Esophagus muscularis mucosa (tissue), 4 donors: Measurements from ENCODE around the gene ZNF565. TPM values are rescaled to one million over a fixed set of nuclear protein-coding genes. Genes with fewer than 3 reads are reported as not detected.
"Not testable (repeated sequence)": the region's sequence is repeated elsewhere in the genome, so short reads cannot be mapped to it uniquely, and the experiment has no call there.

Source experiments
- DNase-seq: peaks from one replicate; pipeline ENCODE4 v3.0.0-alpha.2; 2017; ENCODE audit errors: extremely low spot score
- H3K27ac ChIP-seq, 4 donors: fragments of 200-600 bp; sonication (generic); replicated peaks in 1 of 4; 1 replicate in 3 of 4; 2 replicates in 1 of 4; pipeline ENCODE4 v1.5.1; 2016 to 2019; ENCODE audit warnings: mild to moderate bottlenecking in 1 of 4
- H3K27me3 ChIP-seq, 4 donors: fragments of 200-600 bp; sonication (generic); one replicate each; pipeline versions ENCODE4 v1.5.1 to v1.6.0; 2016 to 2019
- H3K36me3 ChIP-seq, 4 donors: fragments of 200-600 bp; sonication (generic); one replicate each; pipeline ENCODE4 v1.5.1; 2016 to 2019
- H3K4me1 ChIP-seq, 4 donors: fragments of 200-600 bp; sonication (generic); one replicate each; pipeline ENCODE4 v1.5.1; 2016 to 2019
- H3K4me3 ChIP-seq, 4 donors: fragments of 200-600 bp; sonication (generic); 1 replicate in 2 of 4; 2 replicates in 2 of 4; pipeline ENCODE4 v1.5.1; 2016 to 2019; ENCODE audit warnings: mild to moderate bottlenecking in 4 of 4, moderate library complexity in 1 of 4
- H3K9me3 ChIP-seq, 4 donors: fragments of 200-600 bp; sonication (generic); 1 replicate in 3 of 4; 2 replicates in 1 of 4; pipeline ENCODE4 v1.5.1; 2016 to 2019
- CTCF ChIP-seq, 3 experiments: fragments of 200-600 bp in 2 of 3; fragments of 450-650 bp in 1 of 3; sonication (generic) in 2 of 3; IDR thresholded peaks; one replicate each; pipeline ENCODE4 v1.5.1; 2017 to 2019; ENCODE audit warnings: antibody characterized with exemption in 3 of 3, mild to moderate bottlenecking in 2 of 3, moderate library complexity in 1 of 3
- EP300 ChIP-seq: sonication (generic); formaldehyde crosslinking; IDR thresholded peaks from one replicate; pipeline ENCODE4 v1.6.1; 2017; ENCODE audit warnings: antibody characterized with exemption
- POLR2A ChIP-seq: fragments of 450-650 bp; IDR thresholded peaks from one replicate; pipeline ENCODE4 v1.6.1; 2017; ENCODE audit warnings: antibody characterized with exemption, moderate library complexity, mild to moderate bottlenecking, low read depth
- POLR2AphosphoS5 ChIP-seq, 2 donors: sonication (generic); formaldehyde crosslinking; IDR thresholded peaks; one replicate each; pipeline ENCODE4 v1.6.1; 2017; ENCODE audit warnings: antibody characterized with exemption in 2 of 2
- WGBS: methylation state at CpG from one replicate; pipeline ENCODE4 v1.1.5; 2018; 5-methylcytosine and 5-hydroxymethylcytosine counted together
- intact Hi-C: fragments of 100-400 bp; cut with DNase I; formaldehyde crosslinking; loops from one replicate; pipeline ENCODE4 v1.15.1; 2023
- total RNA-seq, 4 donors: library from RNA; depleted of rRNA; stranded (reverse); fragments of >200 nt; gene quantifications; one replicate each; pipeline versions ENCODE4 v1.1.0 to v1.2.1, GENCODE V29; 2016

Gene ZNF565
- total RNA-seq, 4 donors from 2014 or later: 4.6 to 5.7 (median 5.1) TPM

GRCh38 chr19:36236946-36237310 lies 22.5 kb upstream of the ZNF565 start:
- intact Hi-C loops: no loop called here
- peaks cover 51 to 84% (median 70%) of the 10 kb centered on the region in 4 donors for H3K36me3 ChIP-seq
- no peaks in the 10 kb centered on the region for H3K27me3 ChIP-seq
- WGBS: 93% methylated on average over 3 of the region's 3 CpGs
- no peak overlapping the region for H3K27ac ChIP-seq
- no peak for DNase-seq
- no peaks in the 10 kb centered on the region for H3K4me1 ChIP-seq
- TF ChIP-seq POLR2AphosphoS5 (IDR thresholded peaks at IDR 0.05) (no peak), EP300 (no peak), POLR2A (no peak), CTCF (IDR thresholded peaks at IDR 0.05) (no peak)
- H3K9me3 ChIP-seq: peaks cover 0 to 14% (median 3%) of the 10 kb centered on the region in 4 donors
- H3K4me3 ChIP-seq: no peak overlapping the region

- no peak for TF ChIP-seq CTCF (IDR thresholded peaks at IDR 0.05)
- no peak for TF ChIP-seq POLR2AphosphoS5 (IDR thresholded peaks at IDR 0.05)
- no peak for TF ChIP-seq EP300
- TF ChIP-seq POLR2A: no peak
- no peak overlapping the region for H3K4me3 ChIP-seq
- peaks cover 0 to 14% (median 3%) of the 10 kb centered on the region in 4 donors for H3K9me3 ChIP-seq
- peaks cover 56 to 89% (median 75%) of the 10 kb centered on the region in 4 donors for H3K36me3 ChIP-seq
- no peak for DNase-seq
- no peaks in the 10 kb centered on the region for H3K27me3 ChIP-seq
- no peak overlapping the region for H3K27ac ChIP-seq
- WGBS: 95% methylated on average over 6 of the region's 6 CpGs
- H3K4me1 ChIP-seq: no peaks in the 10 kb centered on the region
- intact Hi-C loops: no loop called here
Measured at GRCh38 chr19:36236304-36236945, 22.0 kb upstream of the ZNF565 start.

GRCh38 chr19:36233626-36234025 lies 19.2 kb upstream of the ZNF565 start:
- H3K27me3 ChIP-seq, H3K4me3 ChIP-seq, H3K27ac ChIP-seq, intact Hi-C loops, H3K4me1 ChIP-seq, DNase-seq: not testable (repeated sequence)
- WGBS: 91% methylated on average over 7 of the region's 7 CpGs
- Histone ChIP-seq H3K9me3 (peaks cover 0 to 14% (median 3%) of the 10 kb centered on the region in 4 donors), H3K36me3 (peaks cover 82 to 100% (median 92%) of the 10 kb centered on the region in 4 donors)

GRCh38 chr19:36225219-36225892 lies 10.9 kb upstream of the ZNF565 start:
- peaks cover 20 to 45% (median 35%) of the 10 kb centered on the region in 4 donors for H3K4me1 ChIP-seq
- TF ChIP-seq POLR2A: no peak
- TF ChIP-seq CTCF (IDR thresholded peaks at IDR 0.05): no peak
- TF ChIP-seq EP300: no peak
- no peak for TF ChIP-seq POLR2AphosphoS5 (IDR thresholded peaks at IDR 0.05)
- H3K27me3 ChIP-seq: no peaks in the 10 kb centered on the region
- DNase-seq: no peak
- H3K36me3 ChIP-seq: peaks cover 22 to 81% (median 59%) of the 10 kb centered on the region in 4 donors
- no peak overlapping the region for H3K4me3 ChIP-seq
- WGBS: 46% methylated on average over 5 of the region's 5 CpGs
- intact Hi-C loops: no loop called here
- no peaks in the 10 kb centered on the region for H3K9me3 ChIP-seq
- H3K27ac ChIP-seq: peak overlapping the region; percentile 8 to 39 (median 24)

GRCh38 chr19:36222503-36222902 lies 8.0 kb upstream of the ZNF565 start:
- WGBS: 99% methylated on average over 4 of the region's 4 CpGs
- Histone ChIP-seq H3K27me3 (no peaks in the 10 kb centered on the region), H3K4me1 (peaks cover 22 to 70% (median 49%) of the 10 kb centered on the region in 4 donors)

More at GRCh38 chr19:36222503-36222902, 8.0 kb upstream of the ZNF565 start:
- peaks cover 0 to 63% (median 36%) of the 10 kb centered on the region in 4 donors for H3K36me3 ChIP-seq
- DNase-seq: no peak
- H3K9me3 ChIP-seq: no peaks in the 10 kb centered on the region
- no peak overlapping the region for H3K4me3 ChIP-seq
- TF ChIP-seq POLR2AphosphoS5 (IDR thresholded peaks at IDR 0.05) (no peak), POLR2A (no peak), CTCF (IDR thresholded peaks at IDR 0.05) (no peak), EP300 (no peak)
- intact Hi-C loops: no loop called here
- no peak overlapping the region for H3K27ac ChIP-seq
